ENCODE data around the gene RPRD2.

DNA sequence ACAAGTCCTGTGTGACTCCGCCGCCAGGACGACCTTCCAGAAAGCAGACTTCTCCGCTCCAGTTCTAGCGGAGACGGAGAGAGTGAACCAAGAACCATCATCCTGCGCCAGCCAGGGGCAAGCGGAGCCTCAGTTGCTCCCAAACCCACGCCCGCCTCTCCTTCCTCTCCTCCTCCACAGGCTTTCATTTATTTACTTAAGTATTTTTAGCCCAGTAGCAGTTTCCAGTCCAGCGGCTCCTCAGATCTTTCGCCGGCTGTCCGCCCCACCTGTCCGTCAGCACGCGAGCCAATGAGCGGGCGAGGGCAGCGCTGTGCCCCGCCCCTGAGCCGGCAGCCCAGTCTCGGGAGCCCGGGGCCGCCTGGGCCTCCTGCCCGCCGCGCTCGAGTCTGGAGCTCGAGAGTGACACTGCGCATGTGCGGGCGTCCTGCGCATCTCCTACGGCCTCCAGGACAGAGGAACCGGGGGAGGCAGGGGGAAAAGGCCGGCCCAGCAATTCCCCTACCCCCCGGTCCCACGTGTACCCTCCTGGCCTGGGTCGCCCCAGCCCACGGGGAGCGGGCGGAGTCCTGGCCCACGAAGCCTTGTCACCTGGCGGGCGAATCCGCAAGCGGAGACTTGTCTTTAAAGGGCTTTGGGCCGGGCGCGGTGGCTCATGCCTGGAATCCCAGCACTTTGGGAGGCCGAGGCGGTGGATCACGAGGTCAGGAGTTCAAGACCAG, 151.5 kb downstream of the RPRD2 start, which contains the start of gene FALEC:
- no peak for TF ChIP-seq GATA2 (IDR thresholded peaks at IDR 0.05; ENCODE audit: low read depth, low read length)
- no peak for TF ChIP-seq GATA3 (IDR thresholded peaks at IDR 0.05; ENCODE audit: low read depth, low read length)
